HepG2 (cell line): ENCODE results near the gene TAF3. TPM values are rescaled to one million over a fixed set of nuclear protein-coding genes. Genes with fewer than 3 reads are reported as not detected.

ENCODE experiments used
- ATAC-seq: fragments of 200-7000 bp; cut with Tn5 transposase; 3 replicates; pipeline ENCODE4 v1.9.1; 2020; ENCODE audit warnings: mild to moderate bottlenecking, moderate library complexity
- BruUV-seq: library from RNA; stranded (reverse); fragments of 400-500 nt; replicated peaks from 2 replicates; lab custom pipeline; 2021; lab: Mats Ljungman, UMichigan
- CTCF ChIA-PET: fragments of 300-600 bp; formaldehyde crosslinking; extraction: SDS; loops from one replicate; lab custom pipeline; 2021; ENCODE audit warnings: low total read pairs, inconsistent platforms, low intra/inter-chr PET ratio; lab: Yijun Ruan, JAX
- POLR2A ChIA-PET: fragments of 350-600 bp; sonication (Branson Sonifier 250); formaldehyde crosslinking; loops from one replicate; lab custom pipeline; 2020; ENCODE audit warnings: antibody characterized with exemption, inconsistent platforms; lab: Yijun Ruan, JAX
- DNase-seq: peaks from one replicate; pipeline ENCODE4 v3.0.0-alpha.2; 2015; ENCODE audit warnings: low spot score
- FAIRE-seq: peaks from 3 replicates; lab custom pipeline; 2011; peaks lifted over from hg19 to GRCh38; lab: Jason Lieb, UNC
- H2AFZ ChIP-seq: one replicate; pipeline ENCODE4 v1.6.1; 2011; ENCODE audit warnings: low read length, inconsistent platforms
- H3K27ac ChIP-seq: fragments of 300-600 bp; 3 replicates; pipeline ENCODE4 v1.8.0; 2011; ENCODE audit warnings: mixed run types, mild to moderate bottlenecking, mixed read lengths, low read length, inconsistent platforms; ENCODE audit not compliant: insufficient read depth; ENCODE audit errors: extremely low read length
- H3K27me3 ChIP-seq, 2 experiments: fragments of 200-600 bp in 1 of 2; 2 replicates in 1 of 2; 3 replicates in 1 of 2; pipeline versions ENCODE4 v1.6.0 to v1.8.0; 2011; ENCODE audit warnings: low read length in 2 of 2, mild to moderate bottlenecking in 2 of 2, moderate library complexity in 2 of 2, inconsistent platforms in 1 of 2; ENCODE audit not compliant: insufficient read depth in 2 of 2, control insufficient read depth in 1 of 2
- H3K36me3 ChIP-seq, 2 experiments: fragments of 200-600 bp in 1 of 2; replicated peaks in 1 of 2; 2 replicates in 1 of 2; 3 replicates in 1 of 2; pipeline versions ENCODE4 v1.5.1 to v1.8.0; 2011; ENCODE audit warnings: low read length in 2 of 2, inconsistent platforms in 1 of 2; ENCODE audit not compliant: insufficient read depth in 2 of 2, control insufficient read depth in 1 of 2
- H3K4me1 ChIP-seq: 2 replicates; pipeline ENCODE4 v1.5.1; 2012; ENCODE audit warnings: low read length, inconsistent platforms; ENCODE audit not compliant: insufficient read depth
- H3K4me2 ChIP-seq: 2 replicates; pipeline ENCODE4 v1.6.0; 2011; ENCODE audit warnings: low read depth, low read length, inconsistent platforms
- H3K4me3 ChIP-seq, 3 experiments: fragments of 200-600 bp in 1 of 3; sonication (generic), shearing (Covaris generic) in 1 of 3; replicated peaks in 1 of 3; 2 replicates each; pipeline ENCODE4 v1.5.1; 2011 to 2016; ENCODE audit warnings: low read length in 3 of 3, inconsistent platforms in 2 of 3, low read depth in 2 of 3, mild to moderate bottlenecking in 2 of 3, control low read depth in 1 of 3, mixed read lengths in 1 of 3; ENCODE audit not compliant: insufficient read depth in 1 of 3
- H3K79me2 ChIP-seq: one replicate; pipeline ENCODE4 v1.6.1; 2011; ENCODE audit warnings: low read length, inconsistent platforms; ENCODE audit not compliant: insufficient read depth
- H3K9ac ChIP-seq: 2 replicates; pipeline ENCODE4 v1.6.0; 2011; ENCODE audit warnings: mild to moderate bottlenecking, low read depth, low read length, inconsistent platforms; ENCODE audit not compliant: insufficient read depth
- H3K9me3 ChIP-seq: 2 replicates; pipeline ENCODE4 v1.5.1; 2012; ENCODE audit warnings: mild to moderate bottlenecking, low read length
- H4K20me1 ChIP-seq: 2 replicates; pipeline ENCODE4 v1.6.0; 2011; ENCODE audit warnings: inconsistent platforms, mild to moderate bottlenecking, low read length, moderate library complexity; ENCODE audit not compliant: insufficient read depth
- AHR ChIP-seq: IDR thresholded peaks from 2 replicates; pipeline ENCODE4 v1.6.1; 2018; ENCODE audit warnings: missing genetic modification reagents, missing compliant biosample characterization
- DMAP1 ChIP-seq: IDR thresholded peaks from 2 replicates; pipeline ENCODE4 v1.6.1; 2016
- FOSL2 ChIP-seq: sonication (generic); formaldehyde crosslinking; IDR thresholded peaks from 2 replicates; pipeline ENCODE4 v1.4.0; 2020; ENCODE audit warnings: missing genetic modification reagents
- FOXP1 ChIP-seq, 2 experiments: fragments of 450-650 bp in 1 of 2; IDR thresholded peaks; 2 replicates each; pipeline ENCODE4 v1.6.1; 2017 to 2018; ENCODE audit warnings: antibody characterized with exemption in 1 of 2
- HIVEP1 ChIP-seq: sonication (generic); formaldehyde crosslinking; IDR thresholded peaks from 2 replicates; pipeline ENCODE4 v1.4.0; 2020; ENCODE audit warnings: mild to moderate bottlenecking, missing genetic modification reagents
- HMGA1 ChIP-seq: sonication (generic); formaldehyde crosslinking; conservative IDR thresholded peaks from 2 replicates; pipeline ENCODE4 v1.4.0; 2020; ENCODE audit warnings: missing genetic modification reagents
- JUN ChIP-seq: sonication (generic); formaldehyde crosslinking; IDR thresholded peaks from 2 replicates; pipeline ENCODE4 v1.4.0; 2020; ENCODE audit warnings: mild to moderate bottlenecking, missing genetic modification reagents
- MAF1 ChIP-seq: sonication (generic); formaldehyde crosslinking; IDR thresholded peaks from 2 replicates; pipeline ENCODE4 v1.5.0; 2020; ENCODE audit warnings: missing genetic modification reagents, borderline replicate concordance
- NCOA2 ChIP-seq: sonication (generic); formaldehyde crosslinking; IDR thresholded peaks from 2 replicates; pipeline ENCODE4 v1.8.0; 2022; ENCODE audit warnings: inconsistent platforms
- NCOR1 ChIP-seq: fragments of 200-600 bp; sonication (generic); IDR thresholded peaks from 2 replicates; pipeline ENCODE4 v1.7.0; 2017; ENCODE audit warnings: antibody characterized with exemption, low read length, borderline replicate concordance
- NFE2L1 ChIP-seq: sonication (generic); formaldehyde crosslinking; IDR thresholded peaks from 2 replicates; pipeline ENCODE4 v1.4.0; 2020; ENCODE audit warnings: missing genetic modification reagents, mild to moderate bottlenecking, borderline replicate concordance
- PAX8 ChIP-seq: sonication (generic); formaldehyde crosslinking; IDR thresholded peaks from 2 replicates; pipeline ENCODE4 v1.8.0; 2022; ENCODE audit warnings: mild to moderate bottlenecking, missing genetic modification reagents, borderline replicate concordance
- PRMT3 ChIP-seq: sonication (generic); formaldehyde crosslinking; IDR thresholded peaks from 2 replicates; pipeline ENCODE4 v1.8.1; 2022; ENCODE audit warnings: low read depth, mild to moderate bottlenecking, moderate library complexity, missing genetic modification reagents, borderline replicate concordance
- SAP130 ChIP-seq: IDR thresholded peaks from 2 replicates; pipeline ENCODE4 v1.6.1; 2016; ENCODE audit warnings: low read depth
- SIX4 ChIP-seq: sonication (generic); formaldehyde crosslinking; IDR thresholded peaks from 2 replicates; pipeline ENCODE4 v1.4.0; 2020; ENCODE audit warnings: missing genetic modification reagents
- SRY ChIP-seq: sonication (generic); formaldehyde crosslinking; IDR thresholded peaks from 2 replicates; pipeline ENCODE4 v1.8.0; 2022; ENCODE audit warnings: mild to moderate bottlenecking, missing genetic modification reagents
- TCF7 ChIP-seq: sonication (generic); IDR thresholded peaks from 2 replicates; pipeline ENCODE4 v1.6.1; 2016; ENCODE audit warnings: antibody characterized with exemption, low read depth
- TEAD3 ChIP-seq: optimal IDR thresholded peaks from 2 replicates; pipeline ENCODE3; 2016; ENCODE audit warnings: borderline replicate concordance
- THAP11 ChIP-seq: IDR thresholded peaks from 2 replicates; pipeline ENCODE4 v1.6.1; 2016; ENCODE audit warnings: missing biosample characterization, missing genetic modification reagents
- TMF1 ChIP-seq: sonication (generic); formaldehyde crosslinking; IDR thresholded peaks from 2 replicates; pipeline ENCODE4 v1.8.1; 2022; ENCODE audit warnings: low read depth, missing genetic modification reagents
- U2AF2 ChIP-seq: fragments of 200-400 bp; formaldehyde crosslinking; IDR thresholded peaks from 2 replicates; pipeline ENCODE4 v1.6.1; 2017; ENCODE audit warnings: low read depth, mild to moderate bottlenecking, low read length
- ZNF496 ChIP-seq: sonication (generic); formaldehyde crosslinking; IDR thresholded peaks from 2 replicates; pipeline ENCODE4 v1.8.1; 2023; ENCODE audit warnings: mild to moderate bottlenecking, moderate library complexity, missing genetic modification reagents; ENCODE audit not compliant: insufficient replicate concordance
- ZNF703 ChIP-seq: sonication (generic); formaldehyde crosslinking; IDR thresholded peaks from 2 replicates; pipeline ENCODE4 v1.5.1; 2020; ENCODE audit warnings: missing genetic modification reagents, mild to moderate bottlenecking, moderate library complexity, borderline replicate concordance
- ZNF891 ChIP-seq: sonication (generic); formaldehyde crosslinking; IDR thresholded peaks from 2 replicates; pipeline ENCODE4 v1.5.0; 2020; ENCODE audit warnings: mild to moderate bottlenecking, missing genetic modification reagents
- ZSCAN9 ChIP-seq: IDR thresholded peaks from 2 replicates; pipeline ENCODE4 v1.6.1; 2016; ENCODE audit warnings: borderline replicate concordance
- WGBS: methylation state at CpG from one replicate; pipeline ENCODE4 v1.1.6; 2017; ENCODE audit warnings: low lambda C conversion rate; 5-methylcytosine and 5-hydroxymethylcytosine counted together
- in situ Hi-C: cut with HindIII; loops from 2 replicates; pipeline ENCODE4 v1.10.0; 2017; ENCODE audit warnings: low pct_unique_long_range_greater_than_20kb; ENCODE audit not compliant: extremely low pct_ligation_motif_present
- intact Hi-C: fragments of 100-400 bp; cut with micrococcal nuclease; formaldehyde crosslinking; loops from one replicate; pipeline ENCODE4 v1.10.0; 2022; ENCODE audit not compliant: unreplicated experiment
- polyA plus RNA-seq, 8 experiments: library from polyadenylated mRNA; depleted of rRNA in 3 of 8; stranded (reverse) in 7 of 8; unstranded in 1 of 8; fragments of >200 nt; fragmentation: Illumina TruSeq in 4 of 8; extraction: Trizol in 4 of 8; gene quantifications; 2 replicates each; pipeline versions ENCODE4 v1.2.1 to v1.2.3, GENCODE V29; 2011 to 2016; ENCODE audit warnings: low read depth in 4 of 8, missing spikeins in 1 of 8, mixed read lengths in 1 of 8; ENCODE audit not compliant: insufficient read depth in 1 of 8
- total RNA-seq, 5 experiments: library from RNA; depleted of rRNA; stranded (reverse); fragments of >200 nt; fragmentation: Illumina TruSeq; extraction: Trizol; gene quantifications; 2 replicates each; pipeline ENCODE4 v1.2.3, GENCODE V29; 2016; ENCODE audit warnings: low read depth in 1 of 5
- TF ChIP-seq, protein P1 (sequence below): sonication (generic); formaldehyde crosslinking; IDR thresholded peaks from 2 replicates; pipeline ENCODE4 v1.5.0; 2020; ENCODE audit warnings: mild to moderate bottlenecking, missing genetic modification reagents

TAF3 gene
- total and polyA plus RNA-seq, 2 of the 13 experiments (the other 11 are each of a cell fraction or from before 2014, with no cell fraction given), result 1.7 to 2.9 TPM

DNA sequence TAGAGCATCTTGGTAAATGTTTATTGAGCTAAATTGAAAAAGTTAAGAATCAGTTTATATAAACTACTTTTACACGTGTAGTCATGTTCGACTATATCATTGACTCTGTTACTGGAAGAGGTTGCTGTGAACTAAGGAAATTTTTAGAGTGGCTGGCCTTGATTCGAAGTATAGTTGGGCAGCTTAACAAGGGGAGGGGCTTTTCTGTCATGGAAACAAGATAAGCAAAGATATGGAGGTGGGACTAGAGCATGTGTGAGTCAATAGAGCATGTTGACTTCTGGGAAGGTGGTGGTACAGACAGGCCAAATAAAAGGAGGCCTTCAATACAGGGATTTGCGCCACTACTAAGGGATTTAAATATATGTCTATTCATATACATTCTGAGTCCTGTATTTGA lies 22.7 kb upstream of the TAF3 start:
- Histone ChIP-seq H3K27me3 (no peaks in the 10 kb centered on the region), H3K79me2 (peaks cover 65% of the 10 kb centered on the region), H3K4me2 (peak overlapping the region; percentile 57), H3K4me1 (peaks cover 62% of the 10 kb centered on the region), H3K4me3 (no peak overlapping the region; a peak in 2 of 6 replicates), H2AFZ (no peak overlapping the region), H3K27ac (peak overlapping the region; percentile 64), H3K9me3 (no peaks in the 10 kb centered on the region), H3K36me3 (peaks cover 10 to 36% of the 10 kb centered on the region in 2 experiments), H3K9ac (0 out of 2 replicates have a peak overlapping the region, but pooled peaks have one; percentile 50), H4K20me1 (peaks cover 39% of the 10 kb centered on the region)
- 17% methylated on average over 4 of the region's 4 CpGs for WGBS
- FAIRE-seq, result peak; percentile 36
- ChIA-PET POLR2A (interaction anchor here (1.0 to 1.3 kb wide), 2 partner anchors 23 to 79 kb away, joined by 4 to 5 read pairs; partner anchors contain the start of gene TAF3), CTCF (no interaction called here)
- DNase-seq, result peak; percentile 91
- BruUV-seq, result no TSS peak
- in situ Hi-C loops, result no loop called here
- intact Hi-C loops, result loop anchor here (10.0 kb wide), 1 partner anchor 91 kb away; the partner anchor contains the start of gene ITIH2
- peak; percentile 99 for ATAC-seq
- TF ChIP-seq PAX8 (no peak), DMAP1 (CRISPR knock-in tag) (0 out of 2 replicates have a peak, but pooled peaks have one; percentile 28), MAF1 (CRISPR knock-in tag) (no peak), FOSL2 (CRISPR knock-in tag) (0 out of 2 replicates have a peak, but pooled peaks have one; percentile 22), HMGA1 (no peak), NCOA2 (CRISPR knock-in tag) (peak; percentile 60), TCF7 (no peak), TEAD3 (peak; percentile 25), SIX4 (CRISPR knock-in tag) (no peak), ZNF891 (CRISPR knock-in tag) (no peak), HIVEP1 (CRISPR knock-in tag) (no peak), NFE2L1 (CRISPR knock-in tag) (no peak), ZNF496 (CRISPR knock-in tag) (no peak), FOXP1 (IDR thresholded peaks at IDR 0.05) (no peak), FOXP1 (CRISPR knock-in tag; IDR thresholded peaks at IDR 0.05) (peak; percentile 59), NCOR1 (no peak), ZNF703 (CRISPR knock-in tag) (no peak), U2AF2 (no peak), THAP11 (CRISPR knock-in tag) (no peak), SRY (no peak), PRMT3 (CRISPR knock-in tag) (no peak), ZSCAN9 (CRISPR knock-in tag) (no peak), JUN (CRISPR knock-in tag) (no peak), SAP130 (CRISPR knock-in tag) (peak; percentile 88), TMF1 (CRISPR knock-in tag) (no peak), AHR (CRISPR knock-in tag) (no peak)
- TF ChIP-seq, protein P1, sequence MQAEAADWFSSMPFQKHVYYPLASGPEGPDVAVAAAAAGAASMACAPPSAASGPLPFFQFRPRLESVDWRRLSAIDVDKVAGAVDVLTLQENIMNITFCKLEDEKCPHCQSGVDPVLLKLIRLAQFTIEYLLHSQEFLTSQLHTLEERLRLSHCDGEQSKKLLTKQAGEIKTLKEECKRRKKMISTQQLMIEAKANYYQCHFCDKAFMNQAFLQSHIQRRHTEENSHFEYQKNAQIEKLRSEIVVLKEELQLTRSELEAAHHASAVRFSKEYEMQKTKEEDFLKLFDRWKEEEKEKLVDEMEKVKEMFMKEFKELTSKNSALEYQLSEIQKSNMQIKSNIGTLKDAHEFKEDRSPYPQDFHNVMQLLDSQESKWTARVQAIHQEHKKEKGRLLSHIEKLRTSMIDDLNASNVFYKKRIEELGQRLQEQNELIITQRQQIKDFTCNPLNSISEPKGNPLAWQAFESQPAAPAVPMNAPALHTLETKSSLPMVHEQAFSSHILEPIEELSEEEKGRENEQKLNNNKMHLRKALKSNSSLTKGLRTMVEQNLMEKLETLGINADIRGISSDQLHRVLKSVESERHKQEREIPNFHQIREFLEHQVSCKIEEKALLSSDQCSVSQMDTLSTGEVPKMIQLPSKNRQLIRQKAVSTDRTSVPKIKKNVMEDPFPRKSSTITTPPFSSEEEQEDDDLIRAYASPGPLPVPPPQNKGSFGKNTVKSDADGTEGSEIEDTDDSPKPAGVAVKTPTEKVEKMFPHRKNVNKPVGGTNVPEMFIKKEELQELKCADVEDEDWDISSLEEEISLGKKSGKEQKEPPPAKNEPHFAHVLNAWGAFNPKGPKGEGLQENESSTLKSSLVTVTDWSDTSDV (CRISPR knock-in tag), result no peak
